G401.6 (cell line): ENCODE results near the gene CD37.

Source experiments
- FAIRE-seq: peaks from 2 replicates; lab custom pipeline; 2012; peaks lifted over from hg19 to GRCh38; lab: Jason Lieb, UNC

CD37 gene

DNA sequence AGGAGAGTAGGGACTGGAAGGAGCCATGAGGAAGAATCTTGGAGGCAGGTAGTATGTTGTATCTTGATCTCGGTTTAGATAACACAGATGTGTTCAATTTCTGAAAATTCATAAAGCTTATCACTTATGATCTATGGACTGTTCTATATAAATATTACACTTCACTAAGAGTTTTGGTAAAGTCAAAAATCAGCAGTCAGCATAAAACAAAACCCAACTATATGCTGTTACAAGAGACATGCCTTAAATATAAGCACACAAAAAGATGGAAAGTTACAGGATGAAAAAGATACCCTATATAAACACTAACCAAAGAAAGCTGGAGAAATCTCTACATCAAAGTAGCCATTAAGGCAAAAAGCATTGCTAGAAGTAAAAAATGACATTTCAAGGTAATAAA lies 48.4 kb downstream of the CD37 start:
- FAIRE-seq = no peak

GRCh38 chr19:49387936-49388372 lies 52.7 kb downstream of the CD37 start, which contains the start of gene KASH5:
KASH5 (plus strand) TSS chr19:49388249; CDS start chr19:49390884, 2,635 bp downstream.
- no peak for FAIRE-seq

- no peak for FAIRE-seq
These were observed 54.2 kb downstream of the CD37 start for GRCh38 chr19:49389406-49389805.
